ENCODE measurements around the gene MMP21.

The MMP21 gene

DNA sequence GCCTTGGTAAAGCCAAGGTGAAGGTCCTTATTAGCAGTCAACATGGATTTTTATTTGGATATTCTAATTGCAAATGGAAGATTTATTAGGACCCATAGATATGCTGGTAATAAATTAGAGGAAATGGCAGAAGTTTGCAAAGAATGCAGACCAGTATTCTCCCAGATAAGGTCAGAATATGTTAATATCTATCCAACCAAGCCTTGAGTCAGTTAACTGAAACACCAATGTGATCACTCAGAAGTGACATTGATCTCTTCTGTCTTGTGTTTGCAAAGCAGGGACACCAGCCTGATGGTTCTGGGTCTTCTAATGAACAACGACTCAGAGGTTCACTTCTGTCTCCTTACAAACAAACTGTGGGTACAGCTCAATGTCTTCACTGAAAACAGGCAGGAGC is 26.0 kb upstream of the MMP21 start:
- Mint-ChIP-seq H3K4me1 (ENCODE audit: low read depth in 2 of 2) (peaks cover 0 to 2% of the 10 kb centered on the region in 2 donors), H3K27ac (no peak overlapping the region), H3K27me3 (no peaks in the 10 kb centered on the region), H3K4me3 (no peak overlapping the region), H3K9me3 (no peaks in the 10 kb centered on the region), H3K36me3 (ENCODE audit: insufficient read depth) (peaks cover 11% of the 10 kb centered on the region)
- ATAC-seq (replicated peaks) (no peak), DNase-seq (no peak)

DNA sequence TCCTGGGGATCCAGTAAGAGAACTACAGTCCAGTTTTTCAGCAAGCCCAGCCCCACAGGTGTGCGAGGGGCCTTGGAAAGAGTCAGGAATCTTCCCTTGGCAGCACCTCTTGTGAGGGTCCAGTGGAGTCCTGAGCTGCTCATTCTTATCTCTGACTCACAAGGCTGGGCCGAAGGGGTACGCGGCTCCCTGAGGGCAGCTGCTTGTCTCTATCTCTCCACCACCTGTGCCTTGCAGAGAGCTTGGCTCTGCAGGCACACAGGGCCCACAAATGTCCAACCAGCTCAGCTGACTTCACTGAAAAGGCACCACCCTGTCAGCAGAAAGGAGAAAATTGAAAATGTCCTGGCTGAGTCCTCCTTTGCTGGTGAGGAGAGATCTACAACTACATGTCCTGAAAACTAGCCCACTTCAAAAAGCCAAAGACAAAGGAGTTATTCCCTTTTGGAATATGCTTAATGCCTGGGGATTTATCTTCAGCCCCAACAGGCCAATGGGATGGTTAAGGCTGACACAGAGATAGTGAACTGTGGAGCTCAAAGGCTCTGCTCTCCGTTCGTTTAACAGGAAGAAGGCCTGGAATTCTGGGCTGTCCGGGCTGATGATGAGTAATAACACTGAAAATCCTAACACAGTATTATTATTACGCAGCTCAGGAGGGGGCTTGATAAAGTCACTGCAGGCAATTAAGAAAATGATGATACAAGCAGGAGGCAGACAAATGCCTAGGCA is 24.0 kb upstream of the MMP21 start:
- ATAC-seq (replicated peaks) (no peak), DNase-seq (no peak)
- H3K4me3 Mint-ChIP-seq = no peak overlapping the region
- H3K4me1 Mint-ChIP-seq (ENCODE audit: low read depth in 2 of 2) = no peaks in the 10 kb centered on the region
- no peak overlapping the region for H3K27ac Mint-ChIP-seq
- peaks cover 3% of the 10 kb centered on the region for H3K36me3 Mint-ChIP-seq (ENCODE audit: insufficient read depth)
- no peaks in the 10 kb centered on the region for H3K27me3 Mint-ChIP-seq
- H3K9me3 Mint-ChIP-seq = no peaks in the 10 kb centered on the region

GRCh38 chr10:125797994-125798662 is 22.5 kb upstream of the MMP21 start:
- peaks cover 6% of the 10 kb centered on the region for H3K36me3 Mint-ChIP-seq (ENCODE audit: insufficient read depth)
- no peaks in the 10 kb centered on the region for H3K9me3 Mint-ChIP-seq

DNA sequence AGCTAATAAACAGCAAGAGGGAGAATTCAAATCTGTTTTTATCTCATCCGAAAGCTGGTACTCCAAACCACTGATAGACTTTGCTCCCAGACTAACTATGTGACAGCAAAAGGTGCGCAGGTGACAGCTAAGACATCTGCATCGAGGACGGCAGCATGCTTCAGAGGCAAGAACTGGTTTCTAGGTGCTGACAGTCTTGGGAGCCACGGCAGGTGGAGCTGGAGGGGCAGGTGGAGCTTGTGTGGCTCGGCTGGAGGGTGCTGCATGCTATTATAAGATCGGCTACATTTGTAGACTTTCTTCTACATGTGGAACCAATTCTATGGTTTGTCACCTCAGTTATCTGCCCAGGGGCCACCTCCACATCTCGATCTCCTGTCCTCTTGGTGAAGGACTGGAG is 21.8 kb upstream of the MMP21 start:
- no peak overlapping the region for H3K4me3 Mint-ChIP-seq
- peaks cover 0 to 6% of the 10 kb centered on the region in 2 donors for H3K4me1 Mint-ChIP-seq (ENCODE audit: low read depth in 2 of 2)
- H3K27me3 Mint-ChIP-seq = no peaks in the 10 kb centered on the region
- H3K36me3 Mint-ChIP-seq (ENCODE audit: insufficient read depth) = peaks cover 12% of the 10 kb centered on the region
- no peaks in the 10 kb centered on the region for H3K9me3 Mint-ChIP-seq
- no peak for ATAC-seq (replicated peaks)
- DNase-seq = no peak
- peak overlapping the region in 1 of 2 donors; percentile 23 for H3K27ac Mint-ChIP-seq

More at GRCh38 chr10:125797994-125798662, 22.5 kb upstream of the MMP21 start:
- Mint-ChIP-seq H3K4me1 (ENCODE audit: low read depth in 2 of 2) (no peaks in the 10 kb centered on the region), H3K4me3 (no peak overlapping the region), H3K27ac (peak overlapping the region in 1 of 2 donors; percentile 23), H3K27me3 (no peaks in the 10 kb centered on the region)
- ATAC-seq (replicated peaks) (no peak), DNase-seq (no peak)

DNA sequence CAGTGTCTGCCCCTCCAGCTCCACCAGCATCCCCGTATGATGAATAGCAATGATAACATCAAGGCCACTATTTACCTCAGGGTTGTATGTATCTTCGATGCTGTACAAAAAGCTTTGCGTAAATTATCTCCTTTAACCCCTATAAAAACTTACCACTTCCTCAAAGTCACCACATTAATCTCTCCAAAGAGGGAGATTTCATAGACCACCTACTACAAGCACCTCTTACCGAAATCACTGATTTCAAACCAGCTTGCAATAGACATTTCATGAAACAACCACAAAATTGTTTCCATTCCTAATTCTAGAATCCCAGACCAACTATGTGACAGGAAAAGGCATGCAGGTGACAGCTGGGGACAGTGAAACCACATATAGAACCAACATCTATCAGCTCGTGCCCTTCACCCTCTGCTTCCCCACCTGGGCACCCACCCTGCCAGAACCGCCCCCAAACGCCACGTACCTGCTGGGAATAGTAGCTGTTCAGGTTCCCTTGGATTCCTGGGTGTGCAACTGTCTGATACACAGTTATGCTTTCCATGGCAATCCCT is 20.1 kb upstream of the MMP21 start:
- H3K27ac Mint-ChIP-seq = peak overlapping the region; percentile 22 to 49
- no peaks in the 10 kb centered on the region for H3K27me3 Mint-ChIP-seq

DNA sequence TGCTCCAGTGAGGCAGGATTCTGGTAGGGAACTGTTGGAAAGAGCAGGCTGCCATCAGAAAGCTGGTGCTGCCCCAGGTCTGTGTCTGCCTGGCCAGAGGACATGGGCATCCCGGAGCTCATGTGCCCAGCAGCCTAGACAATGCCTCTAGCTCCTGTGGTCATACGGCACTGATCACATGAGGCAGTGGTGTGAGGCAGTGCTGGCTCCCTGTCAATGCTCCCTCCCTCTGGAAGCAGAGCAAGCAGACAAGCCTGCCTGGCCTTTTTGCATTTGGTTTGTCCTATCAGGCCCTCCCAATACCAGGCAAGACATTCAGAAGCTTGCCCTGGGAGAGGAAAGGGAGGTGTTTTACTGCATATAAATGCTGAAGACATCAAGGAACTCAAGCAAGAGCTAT is 19.5 kb upstream of the MMP21 start:
- H3K27ac Mint-ChIP-seq = peak overlapping the region in 1 of 2 donors; percentile 70
- H3K4me1 Mint-ChIP-seq (ENCODE audit: low read depth in 2 of 2) = peaks cover 0 to 7% of the 10 kb centered on the region in 2 donors
- no peak for ATAC-seq (replicated peaks)
- H3K9me3 Mint-ChIP-seq = no peaks in the 10 kb centered on the region
- H3K4me3 Mint-ChIP-seq = no peak overlapping the region
- no peaks in the 10 kb centered on the region for H3K27me3 Mint-ChIP-seq
- H3K36me3 Mint-ChIP-seq (ENCODE audit: insufficient read depth) = peaks cover 15% of the 10 kb centered on the region
- DNase-seq = no peak

More for the DNA sequence above, 20.1 kb upstream of the MMP21 start:
- DNase-seq = no peak
- Mint-ChIP-seq H3K4me3 (no peak overlapping the region), H3K9me3 (no peaks in the 10 kb centered on the region), H3K4me1 (ENCODE audit: low read depth in 2 of 2) (peaks cover 0 to 7% of the 10 kb centered on the region in 2 donors), H3K36me3 (ENCODE audit: insufficient read depth) (peaks cover 15% of the 10 kb centered on the region)
- no peak for ATAC-seq (replicated peaks)

DNA sequence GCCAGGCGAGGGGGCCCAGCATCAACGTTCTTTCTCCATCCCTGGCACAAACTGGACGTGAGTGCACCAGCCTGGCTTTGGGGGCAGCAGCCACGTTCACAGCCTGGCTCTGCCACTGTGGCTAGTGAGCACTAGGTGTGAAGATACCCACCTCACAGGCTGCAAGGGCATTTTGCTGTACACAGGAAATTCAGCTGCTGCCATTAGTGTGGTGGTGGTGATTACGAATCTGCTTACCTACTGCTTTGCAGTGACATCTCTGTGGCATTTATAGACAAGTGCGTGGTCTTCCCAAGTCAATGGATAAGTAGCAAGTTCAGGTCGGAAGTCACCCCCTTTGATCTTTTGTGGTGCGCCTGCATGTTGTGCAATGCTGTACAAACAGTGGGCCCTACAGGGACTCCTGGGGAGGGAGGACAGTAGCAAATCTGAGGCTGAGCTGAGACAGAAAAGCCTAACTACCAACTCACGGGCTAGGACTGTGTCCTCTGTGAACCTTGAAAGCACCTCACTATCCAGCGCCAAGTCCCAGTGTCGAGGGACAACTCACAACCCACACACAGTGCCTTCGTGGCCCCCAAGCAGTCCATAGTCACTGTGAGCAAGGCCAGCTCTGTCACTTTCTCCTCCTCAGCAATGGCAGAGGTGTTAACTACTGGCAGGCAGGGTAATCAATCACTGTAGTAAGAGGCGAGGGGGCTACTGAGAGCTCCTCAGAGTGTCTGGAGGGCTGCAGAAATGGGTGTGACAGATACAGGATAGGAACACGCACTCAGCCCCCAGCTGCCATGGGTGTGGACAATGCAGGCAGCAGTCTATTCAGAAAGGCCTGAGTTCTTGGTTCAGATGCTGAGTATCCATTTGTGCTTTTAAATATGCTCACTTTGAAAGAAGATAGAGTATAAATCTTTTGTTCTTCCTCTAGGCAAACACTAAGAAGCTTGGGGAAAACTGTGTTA is 17.0 kb upstream of the MMP21 start:
- peak; percentile 79 for ATAC-seq (replicated peaks)
- DNase-seq = peak in 2 of 3 experiments; percentile 4 to 11
- Mint-ChIP-seq H3K4me3 (no peak overlapping the region), H3K9me3 (no peaks in the 10 kb centered on the region), H3K4me1 (ENCODE audit: low read depth in 2 of 2) (peaks cover 8 to 23% of the 10 kb centered on the region in 2 donors), H3K27ac (peak overlapping the region; percentile 42 to 70), H3K36me3 (ENCODE audit: insufficient read depth) (peaks cover 17% of the 10 kb centered on the region), H3K27me3 (no peaks in the 10 kb centered on the region)

DNA sequence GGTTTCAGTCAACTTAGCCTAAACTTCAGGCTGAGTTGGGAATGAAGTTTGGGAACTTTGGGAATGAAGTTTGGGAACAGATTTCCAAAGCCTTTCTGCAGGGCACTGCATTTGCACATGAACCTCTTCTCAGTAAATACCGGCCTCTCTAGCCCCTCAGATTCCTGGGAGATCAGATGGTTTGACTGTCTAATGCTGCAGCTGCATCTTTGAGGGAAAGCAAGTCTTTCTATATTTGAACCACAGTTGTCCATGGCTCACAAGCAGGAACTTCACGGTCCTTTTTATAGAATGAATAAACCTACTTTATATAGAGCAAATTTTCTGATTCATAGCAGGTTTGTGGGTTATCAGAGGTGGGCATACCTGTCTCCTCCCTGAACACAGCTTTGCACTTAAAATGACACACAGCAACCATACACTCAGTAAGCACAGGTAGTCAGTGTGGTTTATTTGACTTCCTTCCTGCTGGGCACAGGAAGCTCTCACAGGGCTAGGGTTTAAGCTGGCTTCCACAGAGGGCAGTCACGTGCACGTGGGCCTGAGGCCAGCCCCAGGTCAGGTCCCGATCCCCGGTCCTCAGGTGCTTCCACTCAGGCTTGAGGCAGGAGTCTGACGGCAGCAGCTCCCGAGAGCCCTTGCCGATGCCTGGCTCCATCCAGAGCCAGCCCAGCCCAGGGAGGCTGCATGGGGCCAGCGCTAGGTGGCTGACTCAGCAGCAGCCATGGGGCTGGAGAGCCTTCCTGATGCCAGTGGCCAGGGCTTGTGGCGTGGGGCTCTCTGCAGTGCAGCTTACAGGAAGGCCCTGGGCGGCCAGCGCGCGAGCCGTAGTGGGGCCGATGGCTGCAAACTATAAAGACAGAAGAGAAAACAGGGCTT is 12.8 kb upstream of the MMP21 start:
- DNase-seq (no peak), ATAC-seq (replicated peaks) (peak; percentile 51)
- peaks cover 11% of the 10 kb centered on the region for H3K36me3 Mint-ChIP-seq (ENCODE audit: insufficient read depth)
- peak overlapping the region; percentile 81 to 89 for H3K27ac Mint-ChIP-seq
- H3K9me3 Mint-ChIP-seq = no peaks in the 10 kb centered on the region
- H3K4me3 Mint-ChIP-seq = peak overlapping the region in 1 of 2 donors; percentile 12
- H3K4me1 Mint-ChIP-seq (ENCODE audit: low read depth in 2 of 2) = peaks cover 14 to 30% of the 10 kb centered on the region in 2 donors
- no peaks in the 10 kb centered on the region for H3K27me3 Mint-ChIP-seq

DNA sequence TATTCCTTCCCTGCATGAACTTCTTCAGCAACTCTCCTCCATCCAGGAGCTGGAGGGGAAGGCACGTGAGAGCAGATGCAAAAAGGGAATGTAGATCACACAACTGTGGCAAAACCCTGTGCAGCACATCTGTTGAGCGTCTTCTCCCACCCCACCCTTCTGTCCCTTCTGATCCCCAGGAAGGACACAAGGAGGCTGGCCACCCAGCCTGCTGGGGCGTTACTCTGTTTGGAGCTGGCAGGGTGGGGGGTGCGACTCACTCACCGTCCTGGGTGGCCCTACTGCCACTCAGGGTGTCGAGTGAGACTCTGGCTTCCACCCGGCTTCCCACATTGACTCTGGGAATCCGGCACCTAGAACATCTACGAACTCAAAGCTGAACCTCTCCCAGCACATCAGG is 10.2 kb upstream of the MMP21 start:
- peaks cover 14 to 24% of the 10 kb centered on the region in 2 donors for H3K4me1 Mint-ChIP-seq (ENCODE audit: low read depth in 2 of 2)
- ATAC-seq (replicated peaks) (no peak), DNase-seq (no peak)
- H3K4me3 Mint-ChIP-seq = no peak overlapping the region
- no peaks in the 10 kb centered on the region for H3K9me3 Mint-ChIP-seq
- H3K36me3 Mint-ChIP-seq (ENCODE audit: insufficient read depth) = peaks cover 2% of the 10 kb centered on the region
- no peaks in the 10 kb centered on the region for H3K27me3 Mint-ChIP-seq
- no peak overlapping the region for H3K27ac Mint-ChIP-seq

GRCh38 chr10:125783957-125784356 is 8.3 kb upstream of the MMP21 start:
- ATAC-seq (replicated peaks) (no peak), DNase-seq (no peak)
- Mint-ChIP-seq H3K36me3 (ENCODE audit: insufficient read depth) (no peaks in the 10 kb centered on the region), H3K9me3 (no peaks in the 10 kb centered on the region), H3K4me3 (no peak overlapping the region), H3K4me1 (ENCODE audit: low read depth in 2 of 2) (peaks cover 14 to 19% of the 10 kb centered on the region in 2 donors), H3K27me3 (no peaks in the 10 kb centered on the region), H3K27ac (no peak overlapping the region)

GRCh38 chr10:125783408-125783807 is 7.8 kb upstream of the MMP21 start:
- peaks cover under 1 to 3% of the 10 kb centered on the region in 2 donors for H3K27me3 Mint-ChIP-seq
- no peak overlapping the region for H3K27ac Mint-ChIP-seq
- H3K4me3 Mint-ChIP-seq = no peak overlapping the region
- no peaks in the 10 kb centered on the region for H3K9me3 Mint-ChIP-seq
- peaks cover 9 to 15% of the 10 kb centered on the region in 2 donors for H3K4me1 Mint-ChIP-seq (ENCODE audit: low read depth in 2 of 2)
- no peak for DNase-seq
- ATAC-seq (replicated peaks) = no peak
- H3K36me3 Mint-ChIP-seq (ENCODE audit: insufficient read depth) = no peaks in the 10 kb centered on the region

DNA sequence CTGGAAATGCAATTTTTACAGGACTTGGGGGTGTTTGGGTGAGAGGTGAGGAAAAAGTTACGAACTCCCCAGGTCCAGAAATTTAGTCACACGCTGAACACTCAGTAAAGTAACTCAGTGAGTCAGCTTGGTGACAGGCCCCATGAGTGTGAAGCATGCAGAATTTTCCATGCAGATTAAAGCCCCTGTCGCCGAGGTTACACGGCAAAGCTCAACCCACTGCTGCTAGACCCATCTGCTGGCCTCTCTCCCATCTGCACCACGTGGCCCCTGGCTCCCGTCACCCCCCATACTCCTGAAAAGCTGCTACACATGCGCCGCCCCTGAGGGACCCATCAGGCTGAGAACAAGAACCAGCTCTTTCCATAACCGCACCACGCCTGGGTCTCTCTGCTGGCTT is 7.0 kb upstream of the MMP21 start:
- ATAC-seq (replicated peaks) (no peak), DNase-seq (no peak)
- Mint-ChIP-seq H3K27me3 (peaks cover 9 to 11% of the 10 kb centered on the region in 2 donors), H3K4me3 (no peak overlapping the region), H3K4me1 (ENCODE audit: low read depth in 2 of 2) (peaks cover 6 to 7% of the 10 kb centered on the region in 2 donors), H3K9me3 (no peaks in the 10 kb centered on the region), H3K27ac (no peak overlapping the region), H3K36me3 (ENCODE audit: insufficient read depth) (no peaks in the 10 kb centered on the region)

Measured in effector memory CD8-positive, alpha-beta T cell (primary cell).